Spleen (tissue), 7 donors: ENCODE data around the gene EIF2AK3.

ENCODE experiments used
- CTCF ChIP-seq, 11 experiments: fragments of 200-600 bp in 7 of 11; fragments of 450-650 bp in 4 of 11; sonication (generic) in 4 of 11; IDR thresholded peaks in 8 of 11; conservative IDR thresholded peaks in 3 of 11; 1 replicate in 7 of 11; 2 replicates in 4 of 11; pipeline versions ENCODE4 v1.4.0 to v1.8.0; 2016 to 2021; ENCODE audit warnings: antibody characterized with exemption in 11 of 11, inconsistent platforms in 4 of 11, mild to moderate bottlenecking in 1 of 11
- POLR2A ChIP-seq, 3 donors: fragments of 450-650 bp; IDR thresholded peaks; one replicate each; pipeline ENCODE4 v1.5.1; 2017; ENCODE audit warnings: antibody characterized with exemption in 3 of 3, mild to moderate bottlenecking in 1 of 3
- donor health status: DM: no; HTN: no; CAD: no; lungs with moderate emphysema.
- donor health status: DM: no; HTN: no; CAD: no.
- donor health status: DM: no; HTN: no; CAD: no.

GRCh38 chr2:88624477-88624876 lies 2.8 kb downstream of the EIF2AK3 start:
- TF ChIP-seq CTCF (IDR thresholded peaks at IDR 0.05 in 8 of 11, conservative IDR thresholded peaks at IDR 0.05 in 3 of 11) (no peak), POLR2A (IDR thresholded peaks at IDR 0.05) (no peak)
